DOHH2 (cell line): ENCODE results near the gene KPRP.
A peak's percentile ranks its signal among the peaks of the same experiment; 100 is the strongest.

Source experiments
- H3F3A ChIP-seq: fragments of 200-600 bp; sonication (generic), shearing (Covaris generic); 2 replicates; pipeline ENCODE4 v1.6.0; 2016; ENCODE audit warnings: antibody characterized with exemption, mild to moderate bottlenecking; ENCODE audit not compliant: control insufficient read depth, insufficient read depth
- H3K27ac ChIP-seq: fragments of 200-600 bp; sonication (generic); 2 replicates; pipeline ENCODE4 v1.5.1; 2014; ENCODE audit warnings: low read depth, mild to moderate bottlenecking, low read length, moderate library complexity
- H3K27me3 ChIP-seq: fragments of 200-600 bp; sonication (generic); 2 replicates; pipeline ENCODE4 v1.6.1; 2014; ENCODE audit warnings: mild to moderate bottlenecking, low read length, mixed read lengths; ENCODE audit not compliant: control insufficient read depth
- H3K36me3 ChIP-seq: fragments of 200-600 bp; sonication (generic); 2 replicates; pipeline ENCODE4 v1.6.1; 2014; ENCODE audit warnings: mild to moderate bottlenecking, low read length, moderate library complexity, mixed read lengths; ENCODE audit not compliant: control insufficient read depth
- H3K4me1 ChIP-seq: fragments of 200-600 bp; sonication (generic); 2 replicates; pipeline ENCODE4 v1.6.1; 2014; ENCODE audit warnings: mild to moderate bottlenecking, low read length, mixed read lengths; ENCODE audit not compliant: control insufficient read depth
- H3K4me2 ChIP-seq: fragments of 200-600 bp; sonication (generic); 2 replicates; pipeline ENCODE4 v1.6.0; 2014; ENCODE audit warnings: mild to moderate bottlenecking, low read length, moderate library complexity
- H3K4me3 ChIP-seq: fragments of 200-600 bp; sonication (generic); 2 replicates; pipeline ENCODE4 v1.5.1; 2014; ENCODE audit warnings: mild to moderate bottlenecking, low read length, mixed read lengths
- H3K79me2 ChIP-seq: fragments of 200-600 bp; sonication (generic); 2 replicates; pipeline ENCODE4 v1.6.1; 2014; ENCODE audit warnings: mild to moderate bottlenecking, low read length, mixed read lengths; ENCODE audit not compliant: control insufficient read depth
- H3K9me2 ChIP-seq: fragments of 200-600 bp; sonication (generic); replicated peaks from 2 replicates; pipeline ENCODE4 v1.6.1; 2014; ENCODE audit warnings: mild to moderate bottlenecking, low read length, mixed read lengths; ENCODE audit not compliant: control insufficient read depth
- H3K9me3 ChIP-seq: fragments of 200-600 bp; sonication (generic); 2 replicates; pipeline ENCODE4 v1.6.1; 2014; ENCODE audit warnings: antibody characterized with exemption, low read length, mixed read lengths; ENCODE audit not compliant: control insufficient read depth, insufficient read depth
- H4K20me1 ChIP-seq: fragments of 200-600 bp; sonication (generic); 2 replicates; pipeline ENCODE4 v1.6.0; 2014; ENCODE audit warnings: low read depth, mild to moderate bottlenecking, antibody characterized with exemption, low read length, moderate library complexity; ENCODE audit not compliant: control insufficient read depth, insufficient read depth
- EZH2phosphoT487 ChIP-seq: fragments of 200-600 bp; sonication (generic); IDR thresholded peaks from 2 replicates; pipeline ENCODE4 v1.6.1; 2017; ENCODE audit warnings: borderline replicate concordance, mild to moderate bottlenecking, antibody characterized with exemption, low read length, moderate library complexity, mixed read lengths
- TF ChIP-seq, protein P1 (sequence below): fragments of 200-600 bp; sonication (generic); IDR thresholded peaks from one replicate; pipeline ENCODE4 v1.5.1; 2014; ENCODE audit warnings: antibody characterized with exemption, mild to moderate bottlenecking, low read depth, low read length; ENCODE audit not compliant: poor library complexity, severe bottlenecking

Gene KPRP

DNA sequence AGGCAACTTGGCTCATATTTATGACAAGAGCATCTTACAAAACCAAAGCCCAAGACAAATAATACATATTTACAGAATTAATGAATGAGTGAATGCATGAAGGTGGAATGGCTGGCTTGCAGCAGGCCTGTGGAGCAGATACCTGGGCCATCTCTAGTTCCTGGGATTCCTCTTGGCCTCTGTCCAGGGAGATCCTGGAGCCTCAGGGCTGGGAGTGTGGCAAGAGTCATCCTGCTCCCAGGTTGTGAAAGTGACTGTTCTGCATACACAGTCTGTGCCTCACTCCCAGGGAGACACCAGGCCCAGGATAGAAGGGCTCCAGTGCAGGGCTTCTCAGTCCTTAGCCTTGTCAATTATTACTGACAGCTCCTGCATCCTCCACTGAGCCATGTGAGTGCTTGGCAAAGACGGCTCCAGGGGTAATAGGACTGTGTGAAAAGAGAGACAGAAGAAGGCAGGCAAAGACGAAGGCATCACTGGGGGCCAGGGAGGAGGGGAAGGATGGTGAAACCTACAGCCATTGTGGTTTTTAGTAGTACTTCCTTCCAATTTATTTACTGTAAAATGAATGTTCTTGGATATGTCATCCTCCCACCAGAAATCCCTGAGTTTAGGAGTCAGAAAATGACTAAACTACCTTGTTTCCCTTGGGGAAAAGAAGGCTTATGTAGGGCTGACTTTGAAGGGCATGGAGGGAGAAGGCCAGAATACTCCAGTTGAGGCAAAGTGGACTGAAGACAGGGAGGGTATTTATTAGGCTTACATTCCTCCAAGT lies 14.3 kb upstream of the KPRP start:
- H3K27me3 ChIP-seq: no peaks in the 10 kb centered on the region
- TF ChIP-seq, protein P1, sequence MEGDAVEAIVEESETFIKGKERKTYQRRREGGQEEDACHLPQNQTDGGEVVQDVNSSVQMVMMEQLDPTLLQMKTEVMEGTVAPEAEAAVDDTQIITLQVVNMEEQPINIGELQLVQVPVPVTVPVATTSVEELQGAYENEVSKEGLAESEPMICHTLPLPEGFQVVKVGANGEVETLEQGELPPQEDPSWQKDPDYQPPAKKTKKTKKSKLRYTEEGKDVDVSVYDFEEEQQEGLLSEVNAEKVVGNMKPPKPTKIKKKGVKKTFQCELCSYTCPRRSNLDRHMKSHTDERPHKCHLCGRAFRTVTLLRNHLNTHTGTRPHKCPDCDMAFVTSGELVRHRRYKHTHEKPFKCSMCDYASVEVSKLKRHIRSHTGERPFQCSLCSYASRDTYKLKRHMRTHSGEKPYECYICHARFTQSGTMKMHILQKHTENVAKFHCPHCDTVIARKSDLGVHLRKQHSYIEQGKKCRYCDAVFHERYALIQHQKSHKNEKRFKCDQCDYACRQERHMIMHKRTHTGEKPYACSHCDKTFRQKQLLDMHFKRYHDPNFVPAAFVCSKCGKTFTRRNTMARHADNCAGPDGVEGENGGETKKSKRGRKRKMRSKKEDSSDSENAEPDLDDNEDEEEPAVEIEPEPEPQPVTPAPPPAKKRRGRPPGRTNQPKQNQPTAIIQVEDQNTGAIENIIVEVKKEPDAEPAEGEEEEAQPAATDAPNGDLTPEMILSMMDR: no peak
- no peak for TF ChIP-seq EZH2phosphoT487
- no peak overlapping the region for H3K4me3 ChIP-seq
- no peaks in the 10 kb centered on the region for H3K4me1 ChIP-seq
- H3K4me2 ChIP-seq: no peak overlapping the region
- H3K36me3 ChIP-seq: no peaks in the 10 kb centered on the region
- H3K27ac ChIP-seq: no peak overlapping the region
- no peaks in the 10 kb centered on the region for H3K9me2 ChIP-seq
- no peaks in the 10 kb centered on the region for H3K9me3 ChIP-seq
- no peaks in the 10 kb centered on the region for H3F3A ChIP-seq
- no peaks in the 10 kb centered on the region for H4K20me1 ChIP-seq
- no peaks in the 10 kb centered on the region for H3K79me2 ChIP-seq

DNA sequence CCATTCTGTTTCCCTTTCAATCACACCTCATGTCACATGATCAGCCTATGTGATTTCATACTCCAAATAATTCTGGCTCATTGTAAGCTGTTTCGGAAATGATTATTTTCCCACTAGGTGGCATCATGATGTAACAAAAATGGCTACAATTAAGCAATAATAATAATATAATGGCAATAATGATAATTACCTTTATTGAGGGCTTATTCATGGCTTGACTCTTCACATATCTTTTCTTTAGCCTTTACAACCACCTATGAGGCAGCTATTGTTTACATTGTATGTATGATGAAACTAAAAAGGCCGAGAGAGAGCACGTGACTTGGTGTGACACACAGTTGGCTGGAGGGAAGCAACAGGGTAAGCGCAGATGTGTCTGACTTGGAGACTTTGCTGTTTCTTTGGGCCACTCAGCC lies 12.5 kb upstream of the KPRP start:
- Histone ChIP-seq H3K4me2 (no peak overlapping the region), H3K79me2 (no peaks in the 10 kb centered on the region), H3K9me2 (no peaks in the 10 kb centered on the region), H4K20me1 (no peaks in the 10 kb centered on the region), H3K4me1 (no peaks in the 10 kb centered on the region), H3K9me3 (no peaks in the 10 kb centered on the region), H3K36me3 (no peaks in the 10 kb centered on the region), H3F3A (no peaks in the 10 kb centered on the region), H3K27ac (no peak overlapping the region), H3K4me3 (no peak overlapping the region), H3K27me3 (no peaks in the 10 kb centered on the region)
- TF ChIP-seq, protein P1: peak; percentile 42
- no peak for TF ChIP-seq EZH2phosphoT487

DNA sequence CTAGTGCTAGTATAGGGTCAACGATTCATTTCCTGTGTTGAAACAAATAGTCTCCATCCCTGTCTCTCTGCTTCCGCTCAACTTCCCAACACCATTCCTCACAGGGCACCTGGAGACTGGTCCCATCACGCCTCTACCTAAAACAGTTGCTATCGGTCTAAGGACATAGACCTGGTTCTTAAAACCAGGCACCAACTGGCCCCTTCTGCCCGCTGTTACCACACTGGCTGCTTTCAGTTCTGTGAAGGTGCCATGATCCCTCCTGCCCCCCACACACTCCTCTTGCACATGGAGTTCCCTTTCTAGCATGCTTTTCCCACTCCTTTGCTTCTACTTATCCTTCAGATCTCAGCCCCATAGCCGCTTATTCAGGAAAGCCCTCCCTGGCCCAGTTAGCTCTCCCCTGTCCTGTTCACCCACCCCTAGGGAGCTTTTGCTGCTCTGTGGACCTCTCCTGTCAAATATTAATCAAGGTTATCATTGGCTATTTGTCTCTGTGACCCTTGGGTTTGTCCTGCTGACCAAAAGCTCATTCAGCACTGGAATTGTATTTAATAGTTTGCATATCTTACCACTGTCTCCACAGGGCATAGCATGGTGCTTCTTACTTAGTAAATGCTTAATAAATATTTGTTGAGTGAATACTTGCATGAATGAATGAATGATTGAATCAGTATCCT lies 11.9 kb upstream of the KPRP start:
- Histone ChIP-seq H3K4me1 (no peaks in the 10 kb centered on the region), H3K4me2 (no peak overlapping the region)

More for the DNA sequence above, 11.9 kb upstream of the KPRP start:
- H3K27ac ChIP-seq: no peak overlapping the region
- H3K9me2 ChIP-seq: no peaks in the 10 kb centered on the region
- no peaks in the 10 kb centered on the region for H4K20me1 ChIP-seq
- H3F3A ChIP-seq: no peaks in the 10 kb centered on the region
- peaks cover 4% of the 10 kb centered on the region for H3K27me3 ChIP-seq
- no peaks in the 10 kb centered on the region for H3K9me3 ChIP-seq
- H3K79me2 ChIP-seq: no peaks in the 10 kb centered on the region
- H3K4me3 ChIP-seq: no peak overlapping the region
- TF ChIP-seq, protein P1: no peak
- no peak for TF ChIP-seq EZH2phosphoT487
- no peaks in the 10 kb centered on the region for H3K36me3 ChIP-seq
